Measurements from ENCODE around the gene CHRNB1. TPM values are rescaled to one million over a fixed set of nuclear protein-coding genes. Genes with fewer than 3 reads are reported as not detected.

Gene CHRNB1
- total and polyA plus RNA-seq, 2 experiments from 2014 or later = 11.1 to 11.2 TPM

DNA sequence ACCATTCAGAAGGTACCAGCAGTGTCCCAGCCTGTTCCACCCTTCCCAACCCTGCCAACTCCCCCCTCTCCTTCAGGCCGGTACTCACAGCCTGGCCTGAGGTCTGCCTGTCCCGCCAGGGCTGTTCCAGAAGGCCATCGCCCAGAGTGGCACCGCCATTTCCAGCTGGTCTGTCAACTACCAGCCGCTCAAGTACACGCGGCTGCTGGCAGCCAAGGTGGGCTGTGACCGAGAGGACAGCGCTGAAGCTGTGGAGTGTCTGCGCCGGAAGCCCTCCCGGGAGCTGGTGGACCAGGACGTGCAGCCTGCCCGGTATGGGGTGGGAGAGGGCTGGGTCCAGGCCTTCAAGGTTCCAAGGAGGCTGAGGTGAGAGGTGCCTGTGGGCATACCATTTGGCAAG is 30.0 kb upstream of the CHRNB1 start:
- Histone ChIP-seq H4K20me1 (replicated peaks; ENCODE audit: insufficient read depth) (no peaks in the 10 kb centered on the region; the same call in 1 of the 2 replicates), H3K79me2 (replicated peaks; ENCODE audit: insufficient read depth) (no peaks in the 10 kb centered on the region), H2AFZ (no peak overlapping the region), H3K4me1 (ENCODE audit: insufficient read depth) (no peaks in the 10 kb centered on the region), H3K36me3 (ENCODE audit: insufficient read depth) (no peaks in the 10 kb centered on the region; the same call in 1 of the 2 replicates), H3K27me3 (ENCODE audit: insufficient read depth) (no peaks in the 10 kb centered on the region), H3K4me2 (no peak overlapping the region), H3K9me2 (ENCODE audit: insufficient read depth) (no peaks in the 10 kb centered on the region), H3K4me3 (no peak overlapping the region), H3F3A (replicated peaks; ENCODE audit: low read depth) (no peaks in the 10 kb centered on the region), H3K27ac (ENCODE audit: low read depth) (no peak overlapping the region)
- Mint-ChIP-seq H3K4me1 (peaks cover 33% of the 10 kb centered on the region), H3K27ac (no peak overlapping the region), H3K27me3 (ENCODE audit: insufficient read depth, low read depth, poor library complexity) (peaks cover 11% of the 10 kb centered on the region), H3K4me3 (no peak overlapping the region), H3K36me3 (ENCODE audit: low read depth) (peaks cover 28% of the 10 kb centered on the region), H3K9me3 (no peaks in the 10 kb centered on the region)
- ATAC-seq = no peak
- TF ChIP-seq CREB1 (CRISPR knock-in tag; IDR thresholded peaks at IDR 0.05; ENCODE audit: low read depth) = no peak
- no peak for TF ChIP-seq JUNB (IDR thresholded peaks at IDR 0.05; ENCODE audit: unreplicated experiment)
- TF ChIP-seq ETS1 (IDR thresholded peaks at IDR 0.05) = no peak
- TF ChIP-seq CTCF (conservative IDR thresholded peaks at IDR 0.05; ENCODE audit: low read depth in 2 of 2) = no peak
- no peak for TF ChIP-seq REST (IDR thresholded peaks at IDR 0.05; ENCODE audit: unreplicated experiment)
- no peak for TF ChIP-seq ZNF114 (CRISPR knock-in tag; IDR thresholded peaks at IDR 0.05)
- no peak for TF ChIP-seq EZH2 (IDR thresholded peaks at IDR 0.05; ENCODE audit: low read depth, unreplicated experiment)
- no peak for TF ChIP-seq EZH2phosphoT487 (IDR thresholded peaks at IDR 0.05; ENCODE audit: unreplicated experiment)
- no peak for TF ChIP-seq ZNF331 (CRISPR knock-in tag; IDR thresholded peaks at IDR 0.05; ENCODE audit: low read depth)
- no peak for TF ChIP-seq ZNF462 (CRISPR knock-in tag; IDR thresholded peaks at IDR 0.05)
- no peak for TF ChIP-seq STAT1 (IDR thresholded peaks at IDR 0.05; ENCODE audit: unreplicated experiment)
- no peak for TF ChIP-seq POLR2AphosphoS5 (IDR thresholded peaks at IDR 0.05; ENCODE audit: low read depth)
- no peak for TF ChIP-seq NANOG (IDR thresholded peaks at IDR 0.05; ENCODE audit: borderline replicate concordance)
- DNase-seq (ENCODE audit: low spot score) = no peak

All from GM23338 (cell line).